PC-3 (cell line): ENCODE data around the gene RIOK2. TPM values are rescaled to one million over a fixed set of nuclear protein-coding genes. Genes with fewer than 3 reads are reported as not detected.

Source experiments
- ATAC-seq: fragments of 200-7000 bp; cut with Tn5 transposase; 2 replicates; pipeline ENCODE4 v1.9.1; 2020; ENCODE audit warnings: mild to moderate bottlenecking, moderate library complexity
- BruUV-seq: library from RNA; stranded (reverse); fragments of 400-500 nt; replicated peaks from 2 replicates; lab custom pipeline; 2021; lab: Mats Ljungman, UMichigan
- CTCF ChIA-PET: fragments of 300-600 bp; sonication (Branson Sonifier 250); formaldehyde crosslinking; loops from one replicate; lab custom pipeline; 2022; ENCODE audit warnings: antibody characterized with exemption; lab: Charles Lee
- POLR2A ChIA-PET: fragments of 300-600 bp; sonication (Branson Sonifier 250); formaldehyde crosslinking; loops from one replicate; lab custom pipeline; 2022; ENCODE audit warnings: antibody characterized with exemption; ENCODE audit not compliant: unreplicated experiment; lab: Charles Lee
- DNase-seq: peaks from one replicate; pipeline ENCODE4 v3.0.0-alpha.2; 2015
- H2AFZ ChIP-seq: fragments of 300-600 bp; sonication (generic); 2 replicates; pipeline ENCODE4 v1.6.0; 2016; ENCODE audit warnings: antibody characterized with exemption, low read length
- H3F3A ChIP-seq: fragments of 300-600 bp; sonication (generic); one replicate; pipeline ENCODE4 v1.6.0; 2017; ENCODE audit warnings: antibody characterized with exemption, low read length, control low read depth, mild to moderate bottlenecking; ENCODE audit not compliant: unreplicated experiment
- H3K27ac ChIP-seq: fragments of 300-600 bp; sonication (generic); 2 replicates; pipeline ENCODE4 v1.5.1; 2016; ENCODE audit warnings: mild to moderate bottlenecking, low read length
- H3K27me3 ChIP-seq: fragments of 300-600 bp; sonication (generic); 2 replicates; pipeline ENCODE4 v1.6.1; 2016; ENCODE audit warnings: low read length, mixed read lengths
- H3K36me3 ChIP-seq: fragments of 300-600 bp; sonication (generic); 2 replicates; pipeline ENCODE4 v1.6.1; 2016; ENCODE audit warnings: low read depth, mixed run types, low read length, mixed read lengths
- H3K4me1 ChIP-seq: fragments of 300-600 bp; sonication (generic); 2 replicates; pipeline ENCODE4 v1.5.1; 2016; ENCODE audit warnings: low read length; ENCODE audit not compliant: insufficient read depth
- H3K4me2 ChIP-seq: fragments of 300-600 bp; sonication (generic); 2 replicates; pipeline ENCODE4 v1.6.0; 2016; ENCODE audit warnings: low read length
- H3K4me3 ChIP-seq: fragments of 300-600 bp; sonication (generic); 2 replicates; pipeline ENCODE4 v1.5.1; 2016; ENCODE audit warnings: mild to moderate bottlenecking, low read length, mixed read lengths
- H3K79me2 ChIP-seq: fragments of 300-600 bp; sonication (generic); 2 replicates; pipeline ENCODE4 v1.6.1; 2017; ENCODE audit warnings: low read length, mixed read lengths
- H3K9ac ChIP-seq: fragments of 300-600 bp; sonication (generic); 2 replicates; pipeline ENCODE4 v1.6.0; 2016; ENCODE audit warnings: mild to moderate bottlenecking, low read length
- H3K9me2 ChIP-seq: fragments of 300-600 bp; sonication (generic); replicated peaks from 2 replicates; pipeline ENCODE4 v1.6.1; 2016; ENCODE audit warnings: mixed run types, low read length, mixed read lengths
- H3K9me3 ChIP-seq: fragments of 300-600 bp; sonication (generic); 2 replicates; pipeline ENCODE4 v1.6.1; 2016; ENCODE audit warnings: low read length, mixed read lengths
- H4K20me1 ChIP-seq: fragments of 300-600 bp; sonication (generic); 2 replicates; pipeline ENCODE4 v1.6.1; 2016; ENCODE audit warnings: low read length, mixed read lengths
- EZH2 ChIP-seq: fragments of 300-600 bp; sonication (generic); IDR thresholded peaks from one replicate; pipeline ENCODE4 v1.6.1; 2017; ENCODE audit warnings: antibody characterized with exemption, mild to moderate bottlenecking, low read length; ENCODE audit not compliant: unreplicated experiment
- EZH2phosphoT487 ChIP-seq: fragments of 300-600 bp; sonication (generic); IDR thresholded peaks from 2 replicates; pipeline ENCODE4 v1.6.1; 2018; ENCODE audit warnings: mild to moderate bottlenecking, antibody characterized with exemption, low read length, borderline replicate concordance
- intact Hi-C: fragments of 100-400 bp; cut with micrococcal nuclease; formaldehyde crosslinking; loops from 2 replicates; pipeline ENCODE4 v1.9.0; 2023
- total RNA-seq: library from RNA; depleted of rRNA; stranded (reverse); fragments of >200 nt; gene quantifications from 2 replicates; pipeline ENCODE4 v1.2.3, GENCODE V29; 2014; rRNA removed
- TF ChIP-seq, protein P1 (sequence below): fragments of 300-600 bp; sonication (generic); conservative IDR thresholded peaks from 2 replicates; pipeline ENCODE4 v1.5.1; 2017; ENCODE audit warnings: antibody characterized with exemption, low read depth, mild to moderate bottlenecking, low read length

The RIOK2 gene
- total RNA-seq, 1 experiment from 2014 or later, result 16.1 TPM

- Histone ChIP-seq H4K20me1 (no peaks in the 10 kb centered on the region), H2AFZ (no peak overlapping the region), H3K4me2 (no peak overlapping the region), H3K9me2 (no peaks in the 10 kb centered on the region), H3K36me3 (no peaks in the 10 kb centered on the region), H3F3A (no peaks in the 10 kb centered on the region), H3K27ac (no peak overlapping the region), H3K4me1 (no peaks in the 10 kb centered on the region), H3K9me3 (no peaks in the 10 kb centered on the region), H3K4me3 (no peak overlapping the region), H3K9ac (no peak overlapping the region), H3K79me2 (no peaks in the 10 kb centered on the region), H3K27me3 (peaks cover 12% of the 10 kb centered on the region; the same call in 1 of the 2 replicates)
- CTCF ChIA-PET, result no interaction called here
- POLR2A ChIA-PET, result no interaction called here
- BruUV-seq, result no TSS peak
- no peak for ATAC-seq
- TF ChIP-seq, protein P1, sequence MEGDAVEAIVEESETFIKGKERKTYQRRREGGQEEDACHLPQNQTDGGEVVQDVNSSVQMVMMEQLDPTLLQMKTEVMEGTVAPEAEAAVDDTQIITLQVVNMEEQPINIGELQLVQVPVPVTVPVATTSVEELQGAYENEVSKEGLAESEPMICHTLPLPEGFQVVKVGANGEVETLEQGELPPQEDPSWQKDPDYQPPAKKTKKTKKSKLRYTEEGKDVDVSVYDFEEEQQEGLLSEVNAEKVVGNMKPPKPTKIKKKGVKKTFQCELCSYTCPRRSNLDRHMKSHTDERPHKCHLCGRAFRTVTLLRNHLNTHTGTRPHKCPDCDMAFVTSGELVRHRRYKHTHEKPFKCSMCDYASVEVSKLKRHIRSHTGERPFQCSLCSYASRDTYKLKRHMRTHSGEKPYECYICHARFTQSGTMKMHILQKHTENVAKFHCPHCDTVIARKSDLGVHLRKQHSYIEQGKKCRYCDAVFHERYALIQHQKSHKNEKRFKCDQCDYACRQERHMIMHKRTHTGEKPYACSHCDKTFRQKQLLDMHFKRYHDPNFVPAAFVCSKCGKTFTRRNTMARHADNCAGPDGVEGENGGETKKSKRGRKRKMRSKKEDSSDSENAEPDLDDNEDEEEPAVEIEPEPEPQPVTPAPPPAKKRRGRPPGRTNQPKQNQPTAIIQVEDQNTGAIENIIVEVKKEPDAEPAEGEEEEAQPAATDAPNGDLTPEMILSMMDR, result no peak
- TF ChIP-seq EZH2phosphoT487 (no peak), EZH2 (no peak)
- intact Hi-C loops, result no loop called here
- no peak for DNase-seq
Observed at GRCh38 chr5:97111616-97112015, 71.4 kb downstream of the RIOK2 start.

DNA sequence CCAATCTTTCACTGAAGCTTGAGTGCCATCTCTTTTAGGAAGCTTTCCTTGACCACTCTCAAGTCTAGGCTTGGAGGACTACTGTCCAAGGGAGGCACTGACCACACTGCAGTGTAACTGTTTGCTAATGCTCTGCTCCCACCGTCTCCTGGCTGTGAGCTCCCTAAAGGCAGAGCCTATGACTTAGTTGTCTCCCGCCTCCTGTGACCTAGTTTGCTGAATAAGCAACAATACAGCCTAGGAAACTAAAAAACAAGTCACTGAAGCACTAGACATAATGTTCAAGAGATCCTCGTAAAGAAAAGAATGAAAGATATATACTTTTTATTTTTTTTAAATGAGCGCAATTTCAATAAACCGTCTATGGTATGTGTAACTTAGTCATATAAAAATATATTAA lies 72.0 kb downstream of the RIOK2 start:
- no peaks in the 10 kb centered on the region for H4K20me1 ChIP-seq
- TF ChIP-seq EZH2phosphoT487 (no peak), EZH2 (no peak)
- TF ChIP-seq, protein P1, result no peak
- ATAC-seq (no peak), DNase-seq (no peak)
- no peak overlapping the region for H2AFZ ChIP-seq
- no peaks in the 10 kb centered on the region for H3K9me2 ChIP-seq
- H3K9ac ChIP-seq, result no peak overlapping the region
- no peak overlapping the region for H3K4me2 ChIP-seq
- CTCF ChIA-PET, result no interaction called here
- peaks cover 13% of the 10 kb centered on the region; the same call in 1 of the 2 replicates for H3K27me3 ChIP-seq
- H3K27ac ChIP-seq, result no peak overlapping the region
- no peaks in the 10 kb centered on the region for H3K9me3 ChIP-seq
- H3K4me1 ChIP-seq, result no peaks in the 10 kb centered on the region
- intact Hi-C loops, result no loop called here
- H3K4me3 ChIP-seq, result no peak overlapping the region
- no peaks in the 10 kb centered on the region for H3K79me2 ChIP-seq
- no peaks in the 10 kb centered on the region for H3F3A ChIP-seq
- no TSS peak for BruUV-seq
- POLR2A ChIA-PET, result no interaction called here
- H3K36me3 ChIP-seq, result no peaks in the 10 kb centered on the region

Other genes starting within 250 kb of the RIOK2 start
- gene LNPEP, start 247.2 kb downstream of the RIOK2 start, total RNA-seq, result 11.1 and 20.2 TPM in 2 replicates
- gene LIX1, start 40.6 kb downstream of the RIOK2 start, total RNA-seq, result not detected in 2 replicates